A549 (cell line): ENCODE results near the gene GRIK2. TPM values are rescaled to one million over a fixed set of nuclear protein-coding genes. Genes with fewer than 3 reads are reported as not detected.
A peak's percentile ranks its signal among the peaks of the same experiment; 100 is the strongest.

Experiments used
- ATAC-seq, 2 experiments: fragments of 200-7000 bp in 1 of 2; fragments of >200 bp in 1 of 2; cut with Nextera tagmentation in 1 of 2; cut with Tn5 transposase in 1 of 2; 3 replicates each; pipeline versions ENCODE4 v1.8.0 to v1.9.1; 2018 to 2020; ENCODE audit warnings: mild to moderate bottlenecking in 1 of 2, moderate library complexity in 1 of 2
- CTCF ChIA-PET: fragments of 300-600 bp; sonication (Branson Sonifier 250); formaldehyde crosslinking; extraction: SDS; loops from one replicate; lab custom pipeline; 2021; ENCODE audit warnings: antibody characterized with exemption, inconsistent platforms; lab: Yijun Ruan, JAX
- POLR2A ChIA-PET: fragments of 350-600 bp; formaldehyde crosslinking; extraction: SDS; loops from one replicate; lab custom pipeline; 2021; ENCODE audit warnings: antibody characterized with exemption, inconsistent platforms; lab: Yijun Ruan, JAX
- DNase-seq, 2 experiments: peaks; one replicate each; pipeline versions ENCODE4 v3.0.0 to v3.0.0-alpha.2; 2011 to 2016; ENCODE audit warnings: low read depth in 1 of 2, low spot score in 1 of 2
- FAIRE-seq: peaks from 2 replicates; lab custom pipeline; 2011; peaks lifted over from hg19 to GRCh38; lab: Jason Lieb, UNC
- H3K27ac ChIP-seq, 2 experiments: fragments of >200 bp; sonication (Bioruptor Twin); formaldehyde crosslinking; 3 replicates each; pipeline ENCODE4 v1.5.1; 2016 to 2017
- H3K4me1 ChIP-seq: fragments of >200 bp; sonication (Bioruptor Twin); formaldehyde crosslinking; 3 replicates; pipeline ENCODE4 v1.6.1; 2016
- H3K4me2 ChIP-seq: fragments of >200 bp; sonication (Bioruptor Twin); formaldehyde crosslinking; 3 replicates; pipeline ENCODE4 v1.6.1; 2016
- H3K4me3 ChIP-seq: fragments of >200 bp; sonication (Bioruptor Twin); formaldehyde crosslinking; 3 replicates; pipeline ENCODE4 v1.5.1; 2016
- H3K9me3 ChIP-seq: fragments of >200 bp; sonication (Bioruptor Twin); formaldehyde crosslinking; 3 replicates; pipeline ENCODE4 v1.6.1; 2016
- CBX2 ChIP-seq: fragments of 200-600 bp; sonication (generic); IDR thresholded peaks from 2 replicates; pipeline ENCODE4 v1.6.1; 2016; ENCODE audit warnings: low read depth, mild to moderate bottlenecking, borderline replicate concordance
- CHD4 ChIP-seq: fragments of 200-600 bp; sonication (generic); IDR thresholded peaks from 2 replicates; pipeline ENCODE4 v1.6.1; 2016; ENCODE audit warnings: antibody characterized with exemption, mild to moderate bottlenecking, borderline replicate concordance
- CTCF ChIP-seq: fragments of >200 bp; sonication (Bioruptor Twin); formaldehyde crosslinking; IDR thresholded peaks from 3 replicates; pipeline ENCODE4 v1.5.1; 2016
- FOSB ChIP-seq: fragments of 250-450 bp; sonication (Bioruptor Pico); IDR thresholded peaks from 2 replicates; pipeline ENCODE4 v1.5.0; 2020; ENCODE audit warnings: mild to moderate bottlenecking, moderate library complexity
- HOXB13 ChIP-seq: fragments of 250-450 bp; sonication (Bioruptor Pico); IDR thresholded peaks from 2 replicates; pipeline ENCODE4 v1.5.0; 2020; ENCODE audit warnings: low read depth, mild to moderate bottlenecking, moderate library complexity
- HOXB5 ChIP-seq: fragments of 250-450 bp; sonication (Bioruptor Pico); IDR thresholded peaks from 2 replicates; pipeline ENCODE4 v1.5.0; 2020; ENCODE audit warnings: mild to moderate bottlenecking, moderate library complexity
- JUN ChIP-seq, 2 experiments: fragments of >200 bp; sonication (Bioruptor Twin); formaldehyde crosslinking; IDR thresholded peaks; 2 replicates in 1 of 2; 3 replicates in 1 of 2; pipeline ENCODE4 v1.6.1; 2016 to 2017
- JUNB ChIP-seq: fragments of >200 bp; sonication (Bioruptor Twin); formaldehyde crosslinking; IDR thresholded peaks from 2 replicates; pipeline ENCODE4 v1.6.1; 2016
- KDM1A ChIP-seq: fragments of 200-600 bp; sonication (generic); IDR thresholded peaks from 2 replicates; pipeline ENCODE4 v1.6.1; 2016; ENCODE audit warnings: low read depth, mild to moderate bottlenecking
- PHF8 ChIP-seq: fragments of 200-600 bp; sonication (generic); IDR thresholded peaks from 2 replicates; pipeline ENCODE4 v1.6.1; 2016; ENCODE audit warnings: low read depth, mild to moderate bottlenecking, antibody characterized with exemption, moderate library complexity, borderline replicate concordance
- RAD21 ChIP-seq, 2 experiments: fragments of >200 bp in 1 of 2; sonication (Bioruptor Twin) in 1 of 2; formaldehyde crosslinking in 1 of 2; IDR thresholded peaks in 1 of 2; conservative IDR thresholded peaks in 1 of 2; 2 replicates in 1 of 2; 3 replicates in 1 of 2; pipeline ENCODE4 v1.6.1; 2012 to 2018; ENCODE audit warnings: inconsistent platforms in 1 of 2
- RARB ChIP-seq: fragments of 250-450 bp; sonication (Bioruptor Pico); IDR thresholded peaks from 2 replicates; pipeline ENCODE4 v1.8.0; 2021; ENCODE audit warnings: mild to moderate bottlenecking, moderate library complexity
- RFX5 ChIP-seq: fragments of 450-650 bp; IDR thresholded peaks from 2 replicates; pipeline ENCODE4 v1.7.1; 2014; ENCODE audit warnings: antibody characterized with exemption, mild to moderate bottlenecking, moderate library complexity
- ZC3H11A ChIP-seq: fragments of 450-650 bp; IDR thresholded peaks from 2 replicates; pipeline ENCODE4 v1.6.1; 2014; ENCODE audit warnings: antibody characterized with exemption, mild to moderate bottlenecking
- ZFP36 ChIP-seq: fragments of 450-650 bp; IDR thresholded peaks from 2 replicates; pipeline ENCODE4 v1.6.1; 2014; ENCODE audit warnings: borderline replicate concordance; ENCODE audit not compliant: partially characterized antibody
- ZSCAN20 ChIP-seq: fragments of 250-450 bp; sonication (Bioruptor Pico); IDR thresholded peaks from 2 replicates; pipeline ENCODE4 v1.8.0; 2022; ENCODE audit warnings: mild to moderate bottlenecking, moderate library complexity
- WGBS: methylation state at CpG from one replicate; pipeline ENCODE4 v1.1.6; 2017; ENCODE audit errors: missing lambda C conversion rate; 5-methylcytosine and 5-hydroxymethylcytosine counted together
- polyA minus RNA-seq: library from RNA; depleted of rRNA, polyadenylated mRNA; stranded (reverse); fragments of >200 nt; gene quantifications from 2 replicates; pipeline ENCODE4 v1.2.3, GENCODE V29; 2011; rRNA and poly(A)+ RNA removed
- polyA plus RNA-seq, 4 experiments: library from polyadenylated mRNA; depleted of rRNA in 3 of 4; stranded (reverse); fragments of >200 nt; fragmentation: RNase III in 1 of 4; extraction: RNeasy Plus Mini Kit Qiagen cat#74134 plus additional on column Dnase treatment in 1 of 4; gene quantifications; 2 replicates in 3 of 4; 3 replicates in 1 of 4; pipeline ENCODE4 v1.2.3, GENCODE V29; 2011 to 2017
- TF ChIP-seq, protein P1 (sequence below): IDR thresholded peaks from 2 replicates; pipeline ENCODE4 v1.6.1; 2012
- TF ChIP-seq, protein P2 (sequence below): fragments of 250-450 bp; sonication (Bioruptor Pico); IDR thresholded peaks from 2 replicates; pipeline ENCODE4 v1.5.0; 2020; ENCODE audit warnings: low read depth, mild to moderate bottlenecking, moderate library complexity

Gene GRIK2
- polyA plus RNA-seq (2011; rRNA removed) (0.56 and 0.63 TPM in 2 replicates), polyA plus RNA-seq (2017; fragmentation: RNase III; extraction: RNeasy Plus Mini Kit Qiagen cat#74134 plus additional on column Dnase treatment) (0.51 to 0.65 TPM (median 0.55 TPM) in 3 replicates), polyA minus RNA-seq (1.3 and 1.4 TPM in 2 replicates)
- polyA plus RNA-seq (2012; cell fraction: cytosol; rRNA removed), result 0.07 and 0.08 TPM in 2 replicates
- 0.06 and 0.10 TPM in 2 replicates for polyA plus RNA-seq (2012; cell fraction: nucleus; rRNA removed)

DNA sequence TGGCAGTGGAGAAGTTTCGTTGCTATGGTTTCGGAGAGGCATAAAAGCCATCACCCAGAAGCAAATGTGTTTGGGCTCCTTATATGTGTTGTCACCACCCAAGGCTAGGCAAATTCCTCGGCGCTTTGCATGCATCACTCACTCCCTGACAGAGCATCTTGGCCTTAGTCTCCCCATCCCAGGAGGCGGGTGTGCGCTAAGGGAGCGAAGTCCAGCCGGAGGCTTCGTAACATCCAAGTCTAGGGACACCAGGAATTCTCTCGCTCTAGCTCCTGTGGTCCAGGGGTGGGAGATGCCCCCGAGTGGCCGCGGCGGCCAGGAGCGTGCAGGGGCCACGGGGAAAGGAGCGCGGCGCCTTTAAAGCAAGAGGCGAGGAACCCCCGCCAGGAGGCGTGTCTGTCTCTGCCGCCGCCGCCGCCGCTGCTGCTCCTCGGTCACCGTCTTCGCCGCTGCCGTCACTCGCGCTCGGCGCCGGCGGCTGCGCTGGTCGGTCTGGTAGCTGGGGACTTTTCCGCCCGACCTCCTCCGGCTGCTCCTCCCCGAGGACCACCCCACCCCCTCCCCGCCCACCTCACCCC, at the start of gene GRIK2:
Gene GRIK2, plus strand, starts transcription at position 458 of the 578 bp plus-strand sequence.
- CTCF ChIA-PET, result no interaction called here
- DNase-seq (peak in 1 of 2 experiments; percentile 17), FAIRE-seq (no peak), ATAC-seq (peak; percentile 90)
- POLR2A ChIA-PET, result no interaction called here
- Histone ChIP-seq H3K4me3 (peak within 1 kb of the TSS; percentile 49), H3K4me2 (peak within 1 kb of the TSS; percentile 94), H3K4me1 (0 out of 3 replicates have a peak, but pooled peaks cover 4% of the 10 kb centered on the region), H3K27ac (no peak within 1 kb of the TSS), H3K9me3 (no peaks in the 10 kb centered on the region)
- no CpG with 5 or more reads among the region's 45 CpGs for WGBS
- TF ChIP-seq RAD21 (conservative IDR thresholded peaks at IDR 0.05 in 1 of 2, IDR thresholded peaks at IDR 0.05 in 1 of 2) (0 out of 5 replicates have a peak, but pooled peaks of 1 of the 2 experiments have one; percentile 8), JUN (IDR thresholded peaks at IDR 0.05) (no peak), CBX2 (no peak), RARB (CRISPR knock-in tag) (no peak), CTCF (0 out of 3 replicates have a peak, but pooled peaks have one; percentile 6)

DNA sequence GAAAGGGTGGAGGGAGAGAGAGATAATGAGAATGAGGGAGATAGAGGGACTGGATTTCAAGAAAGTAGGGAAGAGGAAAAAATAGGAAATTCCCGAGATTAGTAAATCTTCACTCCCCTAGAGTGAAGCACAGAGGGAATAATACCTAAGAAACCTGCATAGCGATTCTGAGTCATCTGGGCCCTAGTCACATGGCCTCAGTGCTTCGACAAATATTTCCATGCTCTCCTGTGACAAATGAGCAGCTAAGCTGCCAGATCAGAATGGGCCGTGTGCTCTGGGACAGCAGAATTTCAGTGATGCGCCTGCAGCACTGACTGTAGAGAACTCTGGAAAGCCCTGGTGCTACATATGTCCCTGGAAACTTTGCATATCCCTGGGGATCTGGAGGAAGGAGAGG, 48.6 kb upstream of the GRIK2 start:
- no peak for TF ChIP-seq CHD4
- TF ChIP-seq KDM1A, result no peak
- TF ChIP-seq HOXB5 (CRISPR knock-in tag), result no peak
- no peak for TF ChIP-seq RFX5
- no peak for TF ChIP-seq JUNB
- no peak for TF ChIP-seq FOSB (CRISPR knock-in tag)
- TF ChIP-seq, protein P1, sequence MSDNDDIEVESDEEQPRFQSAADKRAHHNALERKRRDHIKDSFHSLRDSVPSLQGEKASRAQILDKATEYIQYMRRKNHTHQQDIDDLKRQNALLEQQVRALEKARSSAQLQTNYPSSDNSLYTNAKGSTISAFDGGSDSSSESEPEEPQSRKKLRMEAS, result no peak
- TF ChIP-seq ZC3H11A, result no peak
- no peak for TF ChIP-seq CTCF
- TF ChIP-seq, protein P2, sequence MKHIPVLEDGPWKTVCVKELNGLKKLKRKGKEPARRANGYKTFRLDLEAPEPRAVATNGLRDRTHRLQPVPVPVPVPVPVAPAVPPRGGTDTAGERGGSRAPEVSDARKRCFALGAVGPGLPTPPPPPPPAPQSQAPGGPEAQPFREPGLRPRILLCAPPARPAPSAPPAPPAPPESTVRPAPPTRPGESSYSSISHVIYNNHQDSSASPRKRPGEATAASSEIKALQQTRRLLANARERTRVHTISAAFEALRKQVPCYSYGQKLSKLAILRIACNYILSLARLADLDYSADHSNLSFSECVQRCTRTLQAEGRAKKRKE (CRISPR knock-in tag), result no peak
- TF ChIP-seq PHF8, result no peak
- no peak for TF ChIP-seq HOXB13
- no peak for TF ChIP-seq ZFP36
- TF ChIP-seq ZSCAN20, result no peak
- ChIA-PET POLR2A (no interaction called here), CTCF (no interaction called here)
- Histone ChIP-seq H3K4me2 (no peak overlapping the region), H3K9me3 (no peaks in the 10 kb centered on the region), H3K4me1 (no peaks in the 10 kb centered on the region), H3K4me3 (no peak overlapping the region), H3K27ac (no peak overlapping the region)
- WGBS, result 11% methylated on average over 5 of the region's 5 CpGs
- no peak for DNase-seq
- no peak for ATAC-seq
- no peak for FAIRE-seq
